Colonic mucosa (tissue), 4 donors: ENCODE data around the gene SCN7A. TPM values are rescaled to one million over a fixed set of nuclear protein-coding genes. Genes with fewer than 3 reads are reported as not detected.
"Not testable (repeated sequence)": the region's sequence is repeated elsewhere in the genome, so short reads cannot be mapped to it uniquely, and the experiment has no call there.

Source experiments
- DNase-seq: peaks from one replicate; pipeline ENCODE4 v3.0.0-alpha.2; 2020
- H3K27ac ChIP-seq: fragments of 200-600 bp; one replicate; pipeline ENCODE4 v1.8.0; 2021
- H3K27me3 ChIP-seq: fragments of 200-600 bp; one replicate; pipeline ENCODE4 v1.8.0; 2021
- H3K36me3 ChIP-seq: fragments of 200-600 bp; one replicate; pipeline ENCODE4 v1.8.0; 2021
- H3K4me1 ChIP-seq: fragments of 200-600 bp; one replicate; pipeline ENCODE4 v1.8.0; 2021; ENCODE audit warnings: mild to moderate bottlenecking
- H3K4me3 ChIP-seq: fragments of 200-600 bp; one replicate; pipeline ENCODE4 v1.8.0; 2021
- H3K9ac ChIP-seq, 2 donors: one replicate each; pipeline ENCODE4 v1.7.0; 2013; ENCODE audit warnings: control low read depth in 2 of 2, low read depth in 2 of 2, low read length in 2 of 2
- H3K9me3 ChIP-seq: fragments of 200-600 bp; one replicate; pipeline ENCODE4 v1.8.0; 2021
- CTCF ChIP-seq: fragments of 200-600 bp; IDR thresholded peaks from one replicate; pipeline ENCODE4 v1.8.0; 2022; ENCODE audit warnings: antibody characterized with exemption, mild to moderate bottlenecking
- intact Hi-C: fragments of 100-400 bp; cut with DNase I; formaldehyde crosslinking; loops from one replicate; pipeline ENCODE4 v1.14.1; 2022
- total RNA-seq, 2 donors: library from RNA; stranded (reverse); fragmentation: NEBNext Ultra II Directional in 1 of 2; extraction: Animal tissue kit (Norgen Biotek cat#: 25700) in 1 of 2; gene quantifications; one replicate each; pipeline ENCODE4 v1.2.1, GENCODE V29; 2021
- donor health status: healthy.
- donor health status: DM: no; HTN: no; CAD: no.
- donor health status: DM: no; HTN: no; CAD: no.

SCN7A gene
- total RNA-seq, 2 donors from 2014 or later: 1.2 to 6.7 TPM

- H3K27me3 ChIP-seq: no peaks in the 10 kb centered on the region
- intact Hi-C loops: no loop called here
- H3K27ac ChIP-seq: no peak overlapping the region
- TF ChIP-seq CTCF: no peak
- H3K9me3 ChIP-seq: no peaks in the 10 kb centered on the region
- H3K36me3 ChIP-seq: no peaks in the 10 kb centered on the region
- H3K9ac ChIP-seq: no peak overlapping the region
- DNase-seq: no peak
- no peaks in the 10 kb centered on the region for H3K4me1 ChIP-seq
- H3K4me3 ChIP-seq: no peak overlapping the region
Measured at GRCh38 chr2:166365239-166365638, 128.8 kb downstream of the SCN7A start.

- no peak for DNase-seq
- H3K36me3 ChIP-seq: no peaks in the 10 kb centered on the region
- intact Hi-C loops: no loop called here
- H3K27ac ChIP-seq: no peak overlapping the region
- H3K4me1 ChIP-seq: no peaks in the 10 kb centered on the region
- H3K27me3 ChIP-seq: no peaks in the 10 kb centered on the region
- no peak for TF ChIP-seq CTCF
- no peak overlapping the region for H3K9ac ChIP-seq
- no peaks in the 10 kb centered on the region for H3K9me3 ChIP-seq
- H3K4me3 ChIP-seq: no peak overlapping the region
Measured at GRCh38 chr2:166364476-166365161, 129.4 kb downstream of the SCN7A start.

- peak; percentile 36 for TF ChIP-seq CTCF
- intact Hi-C loops: no loop called here
- H3K9me3 ChIP-seq: no peaks in the 10 kb centered on the region
- H3K27ac ChIP-seq: no peak overlapping the region
- H3K4me3 ChIP-seq: no peak overlapping the region
- H3K36me3 ChIP-seq: no peaks in the 10 kb centered on the region
- no peak overlapping the region for H3K9ac ChIP-seq
- H3K27me3 ChIP-seq: no peaks in the 10 kb centered on the region
- DNase-seq: no peak
- no peaks in the 10 kb centered on the region for H3K4me1 ChIP-seq
Measured at GRCh38 chr2:166361351-166362153, 132.5 kb downstream of the SCN7A start.

DNA sequence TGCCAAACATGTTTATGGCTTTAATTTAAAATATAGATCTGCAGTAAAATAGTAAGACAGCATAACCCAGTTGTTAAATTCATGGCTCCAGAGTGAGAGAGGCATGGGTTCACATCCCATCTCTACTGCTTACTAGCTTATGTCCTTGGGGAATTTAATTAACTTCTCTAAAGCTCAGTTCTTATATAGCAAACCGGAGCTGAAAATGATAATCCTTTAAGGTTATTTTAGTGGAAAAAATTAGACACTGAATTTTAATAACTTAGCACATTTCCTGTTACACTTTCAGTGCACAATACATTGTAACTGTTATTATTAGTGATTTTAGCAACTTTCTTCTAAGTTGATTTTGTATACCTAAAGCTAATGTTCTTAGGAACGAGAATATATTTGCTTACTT is 133.1 kb downstream of the SCN7A start:
- Histone ChIP-seq H3K36me3 (no peaks in the 10 kb centered on the region), H3K27me3 (no peaks in the 10 kb centered on the region), H3K4me1 (no peaks in the 10 kb centered on the region), H3K27ac (no peak overlapping the region), H3K9me3 (no peaks in the 10 kb centered on the region), H3K4me3 (no peak overlapping the region), H3K9ac (no peak overlapping the region)
- intact Hi-C loops: no loop called here
- no peak for TF ChIP-seq CTCF
- DNase-seq: no peak

DNA sequence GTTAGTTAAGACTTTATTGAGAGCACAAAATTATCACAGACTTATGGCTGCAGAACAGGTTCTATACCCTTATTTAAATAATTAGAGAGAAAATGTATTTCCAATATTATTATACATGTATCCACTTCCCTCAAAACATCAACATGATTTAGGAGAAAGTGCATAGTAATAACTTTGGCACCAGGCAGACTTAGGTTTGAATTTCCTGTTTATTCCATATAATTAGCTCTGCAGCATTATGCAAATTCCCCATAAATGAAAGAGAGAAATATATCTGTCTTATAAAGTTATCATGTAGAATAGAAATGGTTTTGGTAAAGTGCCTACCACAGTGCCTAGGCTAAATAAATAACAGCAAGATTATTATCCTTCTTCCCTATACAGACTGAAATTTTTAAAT is 133.6 kb downstream of the SCN7A start:
- Histone ChIP-seq H3K9me3 (no peaks in the 10 kb centered on the region), H3K36me3 (no peaks in the 10 kb centered on the region), H3K4me1 (no peaks in the 10 kb centered on the region), H3K27ac (no peak overlapping the region), H3K4me3 (no peak overlapping the region), H3K27me3 (no peaks in the 10 kb centered on the region), H3K9ac (no peak overlapping the region)
- intact Hi-C loops: no loop called here
- no peak for DNase-seq
- TF ChIP-seq CTCF: no peak

GRCh38 chr2:166357950-166358321 is 136.1 kb downstream of the SCN7A start:
- intact Hi-C loops, H3K4me3 ChIP-seq, H3K9ac ChIP-seq, H3K4me1 ChIP-seq, H3K27ac ChIP-seq, H3K9me3 ChIP-seq, H3K36me3 ChIP-seq, H3K27me3 ChIP-seq, DNase-seq: not testable (repeated sequence)
